ENCODE data around the gene PLCB3.

Gene PLCB3

DNA sequence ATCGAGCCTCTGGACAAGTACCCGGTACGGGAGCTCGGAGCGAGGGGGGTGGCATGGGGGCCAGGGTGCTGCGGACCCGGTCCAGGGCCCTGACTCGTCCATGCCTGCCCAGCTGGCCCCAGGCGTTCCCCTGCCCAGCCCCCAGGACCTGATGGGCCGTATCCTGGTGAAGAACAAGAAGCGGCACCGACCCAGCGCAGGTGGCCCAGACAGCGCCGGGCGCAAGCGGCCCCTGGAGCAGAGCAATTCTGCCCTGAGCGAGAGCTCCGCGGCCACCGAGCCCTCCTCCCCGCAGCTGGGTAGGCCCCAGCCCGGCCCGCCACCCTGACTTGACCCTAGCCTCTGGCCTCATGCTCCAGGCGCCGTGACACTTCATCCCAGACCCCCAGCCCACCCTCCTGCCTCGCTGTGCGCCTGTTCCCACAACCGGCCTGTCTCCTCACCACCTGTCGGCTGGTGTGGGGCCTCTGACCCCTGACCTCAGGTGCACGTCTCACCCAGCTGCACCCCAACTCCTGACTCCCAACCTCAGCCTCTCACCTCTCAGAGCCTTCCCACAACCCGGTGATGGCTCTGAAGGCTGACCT, 7.7 kb downstream of the PLCB3 start:
- Histone ChIP-seq H3K9ac (no peak overlapping the region), H3K36me3 (ENCODE audit: insufficient read depth) (no peaks in the 10 kb centered on the region), H3K4me2 (no peak overlapping the region), H3K4me1 (ENCODE audit: low read depth, poor library complexity, severe bottlenecking) (no peaks in the 10 kb centered on the region), H2AFZ (ENCODE audit: low read depth) (no peak overlapping the region), H3K27me3 (ENCODE audit: insufficient read depth, low read depth) (no peaks in the 10 kb centered on the region), H3K4me3 (IDR thresholded peaks at IDR 0.05; ENCODE audit: insufficient read depth, low read depth, low read length) (no peak overlapping the region), H3K79me2 (ENCODE audit: insufficient read depth, low read depth) (no peaks in the 10 kb centered on the region), H3K27ac (no peak overlapping the region), H4K20me1 (ENCODE audit: insufficient read depth) (no peaks in the 10 kb centered on the region)
- TF ChIP-seq CTCF (conservative IDR thresholded peaks at IDR 0.05; ENCODE audit: low read depth, low read length), result no peak

DNA sequence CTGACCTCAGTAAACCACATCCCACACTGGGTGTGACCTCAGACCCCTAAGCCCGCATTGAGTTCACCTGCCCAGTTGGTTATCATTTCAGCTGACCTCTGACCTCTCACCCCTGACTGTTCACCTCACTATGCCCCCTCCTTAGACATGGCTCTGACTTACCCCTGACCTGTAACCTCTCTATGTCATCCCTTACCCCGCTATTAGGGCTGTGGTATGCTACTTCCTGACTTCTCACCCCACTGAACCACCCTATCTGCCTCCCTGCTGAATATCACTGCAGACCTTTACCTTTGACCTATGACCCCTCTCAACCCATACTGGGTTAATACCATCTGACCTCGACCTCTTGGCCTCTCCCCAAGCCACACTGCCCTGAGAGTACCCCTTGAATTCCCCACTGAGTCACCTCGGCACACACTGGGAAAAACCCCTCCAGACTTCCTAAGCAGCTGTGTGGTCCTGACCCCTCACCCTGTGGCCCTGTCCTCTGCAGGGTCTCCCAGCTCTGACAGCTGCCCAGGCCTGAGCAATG, 8.3 kb downstream of the PLCB3 start:
- Histone ChIP-seq H3K79me2 (ENCODE audit: insufficient read depth, low read depth) (no peaks in the 10 kb centered on the region), H2AFZ (ENCODE audit: low read depth) (no peak overlapping the region), H3K4me3 (IDR thresholded peaks at IDR 0.05; ENCODE audit: insufficient read depth, low read depth, low read length) (no peak overlapping the region), H3K4me2 (no peak overlapping the region), H3K4me1 (ENCODE audit: low read depth, poor library complexity, severe bottlenecking) (no peaks in the 10 kb centered on the region), H4K20me1 (ENCODE audit: insufficient read depth) (no peaks in the 10 kb centered on the region), H3K27me3 (ENCODE audit: insufficient read depth, low read depth) (no peaks in the 10 kb centered on the region), H3K9ac (no peak overlapping the region), H3K27ac (no peak overlapping the region), H3K36me3 (ENCODE audit: insufficient read depth) (no peaks in the 10 kb centered on the region)
- TF ChIP-seq CTCF (conservative IDR thresholded peaks at IDR 0.05; ENCODE audit: low read depth, low read length), result no peak

DNA sequence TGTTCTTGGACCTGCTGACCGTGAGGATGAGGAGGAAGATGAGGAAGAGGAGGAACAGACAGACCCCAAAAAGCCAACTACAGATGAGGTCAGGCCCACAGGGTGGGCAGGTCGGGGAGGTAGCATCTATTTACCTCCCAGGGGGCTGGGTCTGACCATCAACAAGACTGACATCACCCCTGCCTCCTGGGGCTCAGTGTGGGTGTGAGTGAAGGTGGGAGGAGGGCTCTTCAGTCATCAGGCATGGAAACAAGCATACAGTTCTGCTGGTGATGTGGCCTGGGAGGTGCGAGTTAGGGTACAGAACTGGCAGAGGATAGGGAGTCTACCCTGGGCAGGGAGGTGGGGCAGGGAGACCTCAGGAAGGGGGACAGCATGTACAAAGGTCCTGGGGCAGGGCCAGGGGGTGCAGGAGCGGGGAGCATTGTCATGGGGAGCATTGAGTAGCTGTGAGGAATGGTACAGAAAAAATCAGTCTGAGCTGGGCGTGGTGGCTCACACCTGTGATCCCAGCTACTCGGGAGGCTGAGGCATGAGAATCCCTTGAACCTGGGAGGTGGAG, 8.9 kb downstream of the PLCB3 start:
- no peaks in the 10 kb centered on the region for H3K27me3 ChIP-seq (ENCODE audit: insufficient read depth, low read depth)
- no peak overlapping the region for H2AFZ ChIP-seq (ENCODE audit: low read depth)
- no peak overlapping the region for H3K4me2 ChIP-seq
- H3K79me2 ChIP-seq (ENCODE audit: insufficient read depth, low read depth), result no peaks in the 10 kb centered on the region
- H3K36me3 ChIP-seq (ENCODE audit: insufficient read depth), result no peaks in the 10 kb centered on the region
- no peak for TF ChIP-seq CTCF (conservative IDR thresholded peaks at IDR 0.05; ENCODE audit: low read depth, low read length)
- no peak overlapping the region for H3K9ac ChIP-seq
- H4K20me1 ChIP-seq (ENCODE audit: insufficient read depth), result no peaks in the 10 kb centered on the region
- H3K27ac ChIP-seq, result no peak overlapping the region
- H3K4me1 ChIP-seq (ENCODE audit: low read depth, poor library complexity, severe bottlenecking), result no peaks in the 10 kb centered on the region
- no peak overlapping the region for H3K4me3 ChIP-seq (IDR thresholded peaks at IDR 0.05; ENCODE audit: insufficient read depth, low read depth, low read length)

GRCh38 chr11:64261556-64262080, 10.3 kb downstream of the PLCB3 start:
- H2AFZ ChIP-seq (ENCODE audit: low read depth), result no peak overlapping the region
- H3K79me2 ChIP-seq (ENCODE audit: insufficient read depth, low read depth), result no peaks in the 10 kb centered on the region
- no peaks in the 10 kb centered on the region for H3K36me3 ChIP-seq (ENCODE audit: insufficient read depth)
- H4K20me1 ChIP-seq (ENCODE audit: insufficient read depth), result no peaks in the 10 kb centered on the region
- H3K27me3 ChIP-seq (ENCODE audit: insufficient read depth, low read depth), result no peaks in the 10 kb centered on the region
- H3K4me1 ChIP-seq (ENCODE audit: low read depth, poor library complexity, severe bottlenecking), result no peaks in the 10 kb centered on the region
- H3K27ac ChIP-seq, result no peak overlapping the region
- H3K4me3 ChIP-seq (IDR thresholded peaks at IDR 0.05; ENCODE audit: insufficient read depth, low read depth, low read length), result no peak overlapping the region
- H3K9ac ChIP-seq, result no peak overlapping the region
- no peak overlapping the region for H3K4me2 ChIP-seq
- TF ChIP-seq CTCF (conservative IDR thresholded peaks at IDR 0.05; ENCODE audit: low read depth, low read length), result no peak
